ENCODE measurements around the gene HBP1.

DNA sequence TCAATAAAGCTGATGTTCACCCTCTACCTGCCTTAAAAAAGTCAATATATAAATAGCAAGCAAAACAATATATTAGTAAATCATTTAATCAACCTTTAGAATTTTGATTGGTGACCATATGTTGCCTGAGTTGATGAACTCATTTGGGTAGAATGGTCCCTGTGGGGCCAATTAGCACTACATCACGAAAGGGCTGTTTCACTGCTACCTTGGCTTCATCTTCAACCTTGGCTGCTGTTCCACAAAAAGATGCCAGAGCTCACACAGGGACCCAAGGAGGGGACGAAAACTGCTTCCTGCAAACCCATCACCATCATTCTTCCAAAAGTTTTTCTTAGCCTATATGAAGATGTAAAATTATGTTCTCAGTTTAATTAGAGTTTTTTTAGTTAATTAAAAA, 35.4 kb upstream of the HBP1 start:
- no peak for TF ChIP-seq POLR2A (IDR thresholded peaks at IDR 0.05; ENCODE audit: low read depth, low read length)
- TF ChIP-seq POLR2AphosphoS5 (IDR thresholded peaks at IDR 0.05; ENCODE audit: low read depth, low read length): no peak
- no peak for TF ChIP-seq TAF1 (IDR thresholded peaks at IDR 0.05; ENCODE audit: borderline replicate concordance, low read depth, low read length)

Data from GM12892 (cell line).